ENCODE data around the gene KCNC1. TPM values are rescaled to one million over a fixed set of nuclear protein-coding genes. Genes with fewer than 3 reads are reported as not detected.

Gene KCNC1
- polyA plus RNA-seq, 2 of the 4 experiments (the other 2 are of a cell fraction) = 0.08 TPM; not detected in 1

- no peak for DNase-seq (ENCODE audit: low read depth in 1 of 2, low spot score in 1 of 2)
- no peak for TF ChIP-seq USF2 (IDR thresholded peaks at IDR 0.05)
- no peak for TF ChIP-seq EHMT2 (IDR thresholded peaks at IDR 0.05; ENCODE audit: low read depth)
- no peak for TF ChIP-seq FOXS1 (CRISPR knock-in tag; IDR thresholded peaks at IDR 0.05)
- no peak for TF ChIP-seq ZNF302 (CRISPR knock-in tag; IDR thresholded peaks at IDR 0.05)
- ATAC-seq = no peak
- H3K4me1 ChIP-seq = no peaks in the 10 kb centered on the region
- WGBS (ENCODE audit: missing lambda C conversion rate) = 36% methylated on average over 11 of the region's 19 CpGs
- H3K9me3 ChIP-seq = no peaks in the 10 kb centered on the region
- no peak for FAIRE-seq
- ChIA-PET POLR2A (no interaction called here), CTCF (interaction anchor here (1.0 to 9.8 kb wide), 6 partner anchors 8 to 239 kb away, joined by 3 to 94 read pairs (median 5); no protein-coding TSS in a partner anchor)
- H3K4me2 ChIP-seq = no peak overlapping the region
- no peak overlapping the region for H3K4me3 ChIP-seq
- H3K27ac ChIP-seq = no peak overlapping the region
Measured at GRCh38 chr11:17747131-17747955, 12.8 kb downstream of the KCNC1 start.

GRCh38 chr11:17748044-17748443 is 13.5 kb downstream of the KCNC1 start:
- no peak overlapping the region for H3K4me3 ChIP-seq
- FAIRE-seq (no peak), DNase-seq (ENCODE audit: low read depth in 1 of 2, low spot score in 1 of 2) (no peak), ATAC-seq (no peak)
- TF ChIP-seq RFX5 (IDR thresholded peaks at IDR 0.05) (no peak), NPAS2 (CRISPR knock-in tag; IDR thresholded peaks at IDR 0.05; ENCODE audit: borderline replicate concordance) (no peak), TFCP2L1 (CRISPR knock-in tag; IDR thresholded peaks at IDR 0.05) (no peak), KDM1A (IDR thresholded peaks at IDR 0.05; ENCODE audit: low read depth) (no peak), SMC3 (IDR thresholded peaks at IDR 0.05) (no peak), MAZ (IDR thresholded peaks at IDR 0.05; ENCODE audit: borderline replicate concordance, low read depth, low read length) (no peak), CHD2 (IDR thresholded peaks at IDR 0.05; ENCODE audit: low read length, partially characterized antibody) (no peak), HES2 (IDR thresholded peaks at IDR 0.05) (no peak), ZC3H11A (IDR thresholded peaks at IDR 0.05) (no peak), ZFP36 (IDR thresholded peaks at IDR 0.05; ENCODE audit: borderline replicate concordance, partially characterized antibody) (no peak), PBX3 (IDR thresholded peaks at IDR 0.05) (no peak), MYC (IDR thresholded peaks at IDR 0.05; ENCODE audit: borderline replicate concordance, low read length) (no peak), HOXA7 (CRISPR knock-in tag; IDR thresholded peaks at IDR 0.05) (no peak), E2F6 (IDR thresholded peaks at IDR 0.05; ENCODE audit: borderline replicate concordance, low read depth) (no peak), POLR2AphosphoS2 (conservative IDR thresholded peaks at IDR 0.05; ENCODE audit: low read length) (no peak), USF2 (IDR thresholded peaks at IDR 0.05) (no peak), CTCF (IDR thresholded peaks at IDR 0.05) (no peak), FOSL2 (IDR thresholded peaks at IDR 0.05) (no peak), FOSL2 (CRISPR knock-in tag; IDR thresholded peaks at IDR 0.05) (no peak)
- POLR2A ChIA-PET = no interaction called here
- CTCF ChIA-PET = interaction anchor here (1.0 to 9.8 kb wide), 5 partner anchors 9 to 238 kb away, joined by 3 to 94 read pairs (median 6); no protein-coding TSS in a partner anchor
- H3K4me2 ChIP-seq = no peak overlapping the region
- H3K4me1 ChIP-seq = no peaks in the 10 kb centered on the region
- H3K27ac ChIP-seq = no peak overlapping the region
- 77% methylated on average over 8 of the region's 8 CpGs for WGBS (ENCODE audit: missing lambda C conversion rate)
- H3K9me3 ChIP-seq = no peaks in the 10 kb centered on the region

All from A549 (cell line).